Stimulated activated CD4-positive, alpha-beta T cell treated with anti-CD3 and anti-CD28 coated beads, Interleukin-15, amount 100 ng/mL, for 1 hour (primary cell): Measurements from ENCODE around the gene SLC29A1.
A peak's percentile ranks its signal among the peaks of the same experiment; 100 is the strongest.
"Not testable (repeated sequence)": the region's sequence is repeated elsewhere in the genome, so short reads cannot be mapped to it uniquely, and the experiment has no call there.

Experiments used
- DNase-seq, 2 donors: peaks; one replicate each; pipeline ENCODE4 v3.0.0-alpha.2; 2020; ENCODE audit warnings: low read depth in 1 of 2, low spot score in 1 of 2

Gene SLC29A1

GRCh38 chr6:44221291-44221960 is 2.0 kb upstream of the SLC29A1 start:
- peak; percentile 39 to 58 for DNase-seq

- DNase-seq, result no peak
Measured at GRCh38 chr6:44221961-44222335, 1.4 kb upstream of the SLC29A1 start.

DNA sequence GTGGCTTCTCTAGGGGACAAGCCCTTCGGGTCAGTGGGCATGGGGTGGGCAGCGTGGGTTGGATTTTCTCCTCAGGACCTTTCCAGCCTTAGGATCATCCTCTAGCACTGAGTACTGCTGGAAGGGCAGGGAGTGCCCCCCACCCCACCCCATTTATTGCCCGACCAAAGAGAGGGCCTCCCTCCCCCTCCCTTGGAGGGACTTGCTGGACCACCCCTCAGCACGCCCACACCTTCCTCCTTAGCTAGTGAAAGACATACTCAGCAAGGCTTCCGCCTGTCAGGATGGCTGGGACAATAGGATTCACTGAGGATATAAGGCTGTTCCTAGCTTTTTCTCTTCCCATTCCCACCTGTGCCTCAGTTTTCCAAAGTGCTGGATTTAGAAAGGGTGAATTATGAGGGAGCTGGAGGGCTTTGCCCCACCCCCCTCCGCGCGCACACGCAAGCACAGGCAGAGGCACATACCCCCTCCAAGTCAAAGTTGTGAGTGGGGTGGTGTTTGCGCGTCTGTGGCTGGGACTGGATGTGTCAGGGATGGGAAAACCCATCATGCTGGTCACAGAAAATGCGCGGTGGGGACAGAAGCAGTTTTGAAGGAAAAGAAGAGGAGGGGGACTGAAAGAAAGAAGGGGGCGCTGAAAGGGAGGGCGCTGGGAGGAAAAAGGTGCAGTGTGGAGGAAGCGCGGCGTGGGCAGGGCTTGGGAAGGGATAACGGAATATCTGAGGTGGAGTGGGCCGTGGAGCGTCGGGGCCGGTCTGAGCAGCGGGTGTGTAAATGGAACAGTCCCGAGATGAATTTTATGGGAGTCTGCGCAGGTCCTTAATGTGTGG is 693 bp upstream of the SLC29A1 start:
- DNase-seq, result no peak

- DNase-seq, result no peak
Measured at GRCh38 chr6:44224029-44224964, 902 bp downstream of the SLC29A1 start.

DNA sequence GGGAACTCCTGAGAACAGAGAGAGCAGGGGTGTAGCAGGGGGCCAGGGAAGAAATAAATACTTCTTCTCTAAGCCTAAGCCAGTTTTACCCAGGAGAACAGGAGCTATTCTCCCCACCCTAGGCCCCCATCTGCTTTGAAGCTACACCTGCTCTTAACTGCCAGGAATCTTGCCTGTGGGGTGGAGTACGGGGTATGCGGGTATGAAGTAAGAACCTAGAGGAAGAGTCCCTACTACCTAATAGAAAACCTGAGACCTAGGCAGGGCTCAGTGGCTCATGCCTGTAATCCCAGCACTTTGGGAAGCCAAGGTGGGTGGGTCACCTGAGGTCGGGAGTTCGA is 1.5 kb downstream of the SLC29A1 start:
- DNase-seq, result no peak

DNA sequence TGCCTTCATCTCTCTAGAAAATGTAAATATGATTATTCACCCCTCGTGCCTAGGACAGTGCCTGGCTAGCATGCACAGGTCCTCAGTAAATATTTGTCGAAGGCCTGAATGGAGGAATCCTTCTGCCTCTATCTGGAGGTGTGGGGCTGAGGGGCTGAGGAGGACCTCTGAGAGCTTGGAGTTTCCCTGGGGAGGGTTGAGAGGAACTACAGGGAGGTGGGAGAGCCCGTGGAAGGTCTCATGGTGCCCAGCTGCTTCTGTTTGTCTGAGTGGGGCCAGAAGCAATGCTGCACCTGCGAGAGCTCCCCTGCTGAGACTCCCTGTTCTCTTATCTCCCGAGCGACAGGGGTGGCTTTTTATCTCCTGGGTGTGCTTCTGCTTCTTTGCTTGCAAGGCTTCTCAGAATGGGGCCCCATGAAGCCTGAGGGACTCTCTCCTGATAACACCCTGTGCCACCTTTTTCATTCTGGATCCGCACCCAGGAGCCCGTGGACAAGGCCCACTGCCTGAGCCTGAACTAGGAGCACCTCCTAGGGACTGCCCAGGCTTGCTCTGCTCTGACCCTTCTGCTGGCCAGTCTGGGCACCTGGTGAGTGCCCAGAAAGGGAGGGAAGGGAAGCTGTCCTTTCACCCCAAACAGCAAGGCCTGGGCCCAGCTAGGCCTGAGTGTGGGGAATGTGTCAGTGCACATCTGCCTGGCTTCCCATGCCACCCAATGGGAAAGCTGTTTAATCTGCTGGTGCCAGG is 2.4 kb downstream of the SLC29A1 start:
- no peak for DNase-seq

GRCh38 chr6:44226368-44227147 is 3.2 kb downstream of the SLC29A1 start:
- no peak for DNase-seq

GRCh38 chr6:44227148-44227793 is 3.9 kb downstream of the SLC29A1 start:
- DNase-seq, result no peak

GRCh38 chr6:44228031-44228430 is 4.6 kb downstream of the SLC29A1 start:
- no peak for DNase-seq

DNA sequence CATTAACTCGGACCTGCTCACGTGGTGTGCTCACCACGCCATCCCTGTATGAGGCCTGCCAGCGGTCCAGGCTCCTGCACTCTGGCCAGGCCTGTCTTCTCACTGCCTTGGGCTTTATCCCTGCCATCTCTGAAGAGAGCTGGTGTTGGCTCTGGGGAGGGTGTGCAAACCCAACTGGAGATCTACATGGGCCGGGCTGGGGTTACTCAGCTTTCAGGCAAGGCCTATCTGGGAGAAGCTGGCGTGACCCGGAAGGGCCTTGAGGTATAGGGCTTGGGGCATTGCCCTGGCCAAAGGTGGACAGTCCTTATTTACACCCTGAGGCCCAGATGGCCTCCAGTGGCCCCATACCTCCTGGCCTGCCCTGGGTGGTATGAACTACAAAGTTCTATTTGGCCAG is 5.0 kb downstream of the SLC29A1 start:
- DNase-seq, result no peak

- DNase-seq, result no peak
Measured at GRCh38 chr6:44228836-44229235, 5.4 kb downstream of the SLC29A1 start.

DNA sequence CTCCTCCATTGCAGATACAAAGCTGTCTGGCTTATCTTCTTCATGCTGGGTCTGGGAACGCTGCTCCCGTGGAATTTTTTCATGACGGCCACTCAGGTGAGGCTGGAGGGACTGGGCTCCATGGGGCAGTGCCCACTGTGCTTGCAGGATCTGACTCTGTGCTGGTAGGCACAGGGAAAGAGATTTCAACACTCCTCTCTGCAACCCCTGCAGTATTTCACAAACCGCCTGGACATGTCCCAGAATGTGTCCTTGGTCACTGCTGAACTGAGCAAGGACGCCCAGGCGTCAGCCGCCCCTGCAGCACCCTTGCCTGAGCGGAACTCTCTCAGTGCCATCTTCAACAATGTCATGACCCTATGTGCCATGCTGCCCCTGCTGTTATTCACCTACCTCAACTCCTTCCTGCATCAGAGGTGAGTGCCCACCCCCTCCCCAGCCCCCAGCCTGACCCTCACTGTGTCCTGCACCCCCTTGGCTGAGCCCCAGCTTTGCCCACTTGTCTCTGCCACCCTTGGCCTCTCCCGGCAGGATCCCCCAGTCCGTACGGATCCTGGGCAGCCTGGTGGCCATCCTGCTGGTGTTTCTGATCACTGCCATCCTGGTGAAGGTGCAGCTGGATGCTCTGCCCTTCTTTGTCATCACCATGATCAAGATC is 6.1 kb downstream of the SLC29A1 start:
- DNase-seq, result no peak

- no peak for DNase-seq
Measured at GRCh38 chr6:44230034-44230675, 6.8 kb downstream of the SLC29A1 start.

DNA sequence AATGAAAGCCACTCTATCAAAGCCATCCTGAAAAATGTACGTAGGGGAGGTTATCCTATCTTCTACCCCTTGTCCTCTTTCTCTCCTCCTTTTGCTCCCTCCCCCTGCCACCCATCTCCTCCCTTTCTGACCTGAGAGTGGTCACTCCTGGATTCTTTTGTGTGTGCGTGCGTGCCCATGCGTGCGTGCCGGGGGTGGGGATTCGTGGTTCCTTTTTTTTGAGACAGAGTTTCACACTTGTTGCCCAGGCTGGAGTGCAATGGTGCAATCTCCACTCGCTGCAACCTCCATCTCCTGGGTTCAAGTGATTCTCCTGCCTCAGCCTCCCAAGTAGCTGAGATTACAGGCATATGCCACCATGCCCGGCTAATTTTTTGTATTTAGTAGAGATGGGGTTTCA is 8.0 kb downstream of the SLC29A1 start:
- not testable (repeated sequence) for DNase-seq

DNA sequence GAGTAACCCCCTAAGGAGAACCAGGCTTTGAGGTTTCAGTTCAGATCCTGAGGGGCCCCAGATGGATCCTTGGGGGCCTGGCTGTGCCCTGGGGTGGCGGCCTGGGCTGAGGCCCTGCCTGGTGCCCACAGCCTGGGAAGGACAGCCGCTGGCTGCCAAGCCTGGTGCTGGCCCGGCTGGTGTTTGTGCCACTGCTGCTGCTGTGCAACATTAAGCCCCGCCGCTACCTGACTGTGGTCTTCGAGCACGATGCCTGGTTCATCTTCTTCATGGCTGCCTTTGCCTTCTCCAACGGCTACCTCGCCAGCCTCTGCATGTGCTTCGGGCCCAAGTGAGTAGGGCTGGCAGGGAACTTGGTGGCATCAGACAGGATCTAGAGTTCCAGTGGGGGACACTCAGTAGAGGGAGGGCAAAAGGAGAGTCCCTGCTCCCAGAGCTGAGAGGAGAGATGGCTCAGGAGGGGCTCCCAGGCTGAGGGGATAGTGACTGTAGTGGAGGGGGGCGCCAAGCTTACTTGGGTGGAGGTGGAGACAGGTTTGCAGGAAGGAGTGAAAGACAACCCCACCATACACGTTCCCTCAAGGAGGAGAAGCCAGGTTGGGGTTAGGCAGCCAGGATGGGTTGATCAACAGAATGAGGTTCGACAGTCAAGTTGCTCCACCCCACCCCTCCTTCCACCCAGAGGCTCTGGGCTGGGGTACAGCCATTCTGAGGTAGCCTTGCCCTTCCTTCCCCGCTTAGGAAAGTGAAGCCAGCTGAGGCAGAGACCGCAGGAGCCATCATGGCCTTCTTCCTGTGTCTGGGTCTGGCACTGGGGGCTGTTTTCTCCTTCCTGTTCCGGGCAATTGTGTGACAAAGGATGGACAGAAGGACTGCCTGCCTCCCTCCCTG is 9.5 kb downstream of the SLC29A1 start:
- DNase-seq, result no peak

DNA sequence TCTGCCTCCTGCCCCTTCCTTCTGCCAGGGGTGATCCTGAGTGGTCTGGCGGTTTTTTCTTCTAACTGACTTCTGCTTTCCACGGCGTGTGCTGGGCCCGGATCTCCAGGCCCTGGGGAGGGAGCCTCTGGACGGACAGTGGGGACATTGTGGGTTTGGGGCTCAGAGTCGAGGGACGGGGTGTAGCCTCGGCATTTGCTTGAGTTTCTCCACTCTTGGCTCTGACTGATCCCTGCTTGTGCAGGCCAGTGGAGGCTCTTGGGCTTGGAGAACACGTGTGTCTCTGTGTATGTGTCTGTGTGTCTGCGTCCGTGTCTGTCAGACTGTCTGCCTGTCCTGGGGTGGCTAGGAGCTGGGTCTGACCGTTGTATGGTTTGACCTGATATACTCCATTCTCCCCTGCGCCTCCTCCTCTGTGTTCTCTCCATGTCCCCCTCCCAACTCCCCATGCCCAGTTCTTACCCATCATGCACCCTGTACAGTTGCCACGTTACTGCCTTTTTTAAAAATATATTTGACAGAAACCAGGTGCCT is 10.2 kb downstream of the SLC29A1 start:
- DNase-seq, result no peak
